Endodermal cell (in vitro differentiated cells): ENCODE results near the gene CASP8. TPM values are rescaled to one million over a fixed set of nuclear protein-coding genes. Genes with fewer than 3 reads are reported as not detected.

Experiments used
- DNase-seq: peaks from one replicate; pipeline ENCODE4 v3.0.0-alpha.2; 2017
- H3K27ac ChIP-seq: 2 replicates; pipeline ENCODE4 v1.5.1; 2013; ENCODE audit warnings: mild to moderate bottlenecking, low read depth, low read length, moderate library complexity
- H3K27me3 ChIP-seq: 2 replicates; pipeline ENCODE4 v1.6.1; 2013; ENCODE audit warnings: mild to moderate bottlenecking, low read length, moderate library complexity; ENCODE audit not compliant: insufficient read depth, control insufficient read depth, poor library complexity, severe bottlenecking
- H3K36me3 ChIP-seq: 2 replicates; pipeline ENCODE4 v1.7.0; 2013; ENCODE audit warnings: mild to moderate bottlenecking, low read length, moderate library complexity; ENCODE audit not compliant: control insufficient read depth, insufficient read depth
- H3K4me1 ChIP-seq: one replicate; pipeline ENCODE4 v1.7.0; 2013; ENCODE audit warnings: low read length; ENCODE audit not compliant: control insufficient read depth, insufficient read depth
- H3K4me3 ChIP-seq: 2 replicates; pipeline ENCODE4 v1.5.1; 2013; ENCODE audit warnings: mild to moderate bottlenecking, low read length, moderate library complexity
- H3K9ac ChIP-seq: 2 replicates; pipeline ENCODE4 v1.6.1; 2013; ENCODE audit warnings: mild to moderate bottlenecking, low read length, moderate library complexity; ENCODE audit not compliant: poor library complexity, severe bottlenecking; ENCODE audit errors: extremely low read depth
- H3K9me3 ChIP-seq: 2 replicates; pipeline ENCODE4 v1.6.1; 2013; ENCODE audit warnings: mild to moderate bottlenecking, low read length, moderate library complexity; ENCODE audit not compliant: control insufficient read depth
- H3K27ac Mint-ChIP-seq: 2 replicates; pipeline ENCODE4 v1.8.0; 2020; ENCODE audit warnings: mixed read lengths
- H3K27me3 Mint-ChIP-seq: 2 replicates; pipeline ENCODE4 v1.8.0; 2021; ENCODE audit warnings: mild to moderate bottlenecking, mixed read lengths; ENCODE audit not compliant: insufficient read depth
- H3K36me3 Mint-ChIP-seq: 2 replicates; pipeline ENCODE4 v1.8.0; 2020; ENCODE audit warnings: low read depth, mixed read lengths
- H3K4me1 Mint-ChIP-seq: 2 replicates; pipeline ENCODE4 v1.8.0; 2020; ENCODE audit warnings: mixed read lengths
- H3K4me3 Mint-ChIP-seq: 2 replicates; pipeline ENCODE4 v1.8.0; 2020; ENCODE audit warnings: mild to moderate bottlenecking, moderate library complexity, mixed read lengths
- H3K9me3 Mint-ChIP-seq: 2 replicates; pipeline ENCODE4 v1.8.0; 2020; ENCODE audit warnings: mild to moderate bottlenecking, mixed read lengths
- WGBS, 2 experiments: methylation state at CpG; one replicate each; pipeline versions ENCODE4 v1.1.5 to v1.1.7; 2013; ENCODE audit warnings: missing lambda C conversion rate in 2 of 2, mixed read lengths in 1 of 2; ENCODE audit not compliant: insufficient coverage in 1 of 2, insufficient read length in 1 of 2; 5-methylcytosine and 5-hydroxymethylcytosine counted together
- total RNA-seq, 2 donors: library from RNA; stranded (reverse); fragmentation: NEBNext Ultra II Directional in 1 of 2; extraction: Animal tissue kit (Norgen Biotek cat#: 25700) in 1 of 2; gene quantifications; 2 replicates in 1 of 2; 3 replicates in 1 of 2; pipeline ENCODE4 v1.2.1, GENCODE V29; 2021
- TF ChIP-seq, protein P1 (sequence below): fragments of 200-600 bp; sonication (generic); conservative IDR thresholded peaks from 2 replicates; pipeline ENCODE4 v1.5.0; 2021; ENCODE audit warnings: antibody characterized with exemption, mild to moderate bottlenecking

Gene CASP8
- total RNA-seq, 2 donors from 2014 or later, result 5.4 to 9.0 TPM

DNA sequence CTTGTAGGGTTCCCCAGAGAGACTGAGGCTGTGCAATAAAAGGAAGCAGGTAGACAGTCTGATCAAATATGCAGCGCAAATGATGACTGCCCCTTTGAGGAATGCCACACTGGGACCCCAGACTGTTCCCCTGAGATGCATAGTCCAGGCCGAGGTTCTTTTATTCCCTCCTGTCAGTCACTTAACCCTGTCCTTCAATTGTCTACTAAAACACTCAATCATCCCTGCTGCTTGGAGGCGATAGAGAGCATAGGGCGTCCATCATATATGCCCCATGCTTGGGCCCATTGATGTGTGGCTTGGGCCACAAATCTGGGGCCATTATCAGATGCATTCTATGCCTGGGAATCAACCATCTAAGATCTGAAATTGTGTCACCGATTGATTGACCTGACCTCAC, 15.5 kb upstream of the CASP8 start:
- Histone ChIP-seq H3K9ac (no peak overlapping the region), H3K36me3 (no peaks in the 10 kb centered on the region), H3K9me3 (peaks cover 1% of the 10 kb centered on the region), H3K4me3 (no peak overlapping the region), H3K4me1 (no peaks in the 10 kb centered on the region), H3K27me3 (no peaks in the 10 kb centered on the region), H3K27ac (no peak overlapping the region)
- no peak for DNase-seq
- H3K9me3 Mint-ChIP-seq, result peaks cover 15% of the 10 kb centered on the region
- peaks cover 12% of the 10 kb centered on the region for H3K36me3 Mint-ChIP-seq
- TF ChIP-seq, protein P1, sequence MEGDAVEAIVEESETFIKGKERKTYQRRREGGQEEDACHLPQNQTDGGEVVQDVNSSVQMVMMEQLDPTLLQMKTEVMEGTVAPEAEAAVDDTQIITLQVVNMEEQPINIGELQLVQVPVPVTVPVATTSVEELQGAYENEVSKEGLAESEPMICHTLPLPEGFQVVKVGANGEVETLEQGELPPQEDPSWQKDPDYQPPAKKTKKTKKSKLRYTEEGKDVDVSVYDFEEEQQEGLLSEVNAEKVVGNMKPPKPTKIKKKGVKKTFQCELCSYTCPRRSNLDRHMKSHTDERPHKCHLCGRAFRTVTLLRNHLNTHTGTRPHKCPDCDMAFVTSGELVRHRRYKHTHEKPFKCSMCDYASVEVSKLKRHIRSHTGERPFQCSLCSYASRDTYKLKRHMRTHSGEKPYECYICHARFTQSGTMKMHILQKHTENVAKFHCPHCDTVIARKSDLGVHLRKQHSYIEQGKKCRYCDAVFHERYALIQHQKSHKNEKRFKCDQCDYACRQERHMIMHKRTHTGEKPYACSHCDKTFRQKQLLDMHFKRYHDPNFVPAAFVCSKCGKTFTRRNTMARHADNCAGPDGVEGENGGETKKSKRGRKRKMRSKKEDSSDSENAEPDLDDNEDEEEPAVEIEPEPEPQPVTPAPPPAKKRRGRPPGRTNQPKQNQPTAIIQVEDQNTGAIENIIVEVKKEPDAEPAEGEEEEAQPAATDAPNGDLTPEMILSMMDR, result no peak
- 86 to 88% methylated on average over 4 to 5 of the region's 5 CpGs for WGBS, 2 experiments
- H3K4me3 Mint-ChIP-seq, result no peak overlapping the region
- H3K4me1 Mint-ChIP-seq, result no peaks in the 10 kb centered on the region
- H3K27ac Mint-ChIP-seq, result no peak overlapping the region
- H3K27me3 Mint-ChIP-seq, result no peaks in the 10 kb centered on the region

DNA sequence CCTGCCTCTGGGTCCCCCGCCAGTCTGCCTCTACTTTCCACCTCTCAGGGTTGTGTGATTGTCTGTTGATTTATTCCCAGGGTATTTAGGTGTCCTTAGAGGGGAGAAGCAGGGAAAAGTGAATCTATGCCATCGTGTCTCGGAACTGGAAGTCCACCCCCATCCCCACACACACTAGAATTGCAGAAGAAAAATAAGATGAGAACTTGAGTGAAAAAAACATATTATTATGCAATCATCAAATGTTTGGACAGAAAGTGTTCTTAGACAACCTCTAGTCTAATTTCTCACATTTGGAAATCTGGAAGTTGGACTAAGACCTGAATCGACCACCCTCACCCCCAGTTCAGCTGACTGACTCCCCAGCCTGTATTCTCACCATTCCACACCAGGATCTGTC, 14.1 kb upstream of the CASP8 start:
- H3K9me3 Mint-ChIP-seq, result peaks cover 14% of the 10 kb centered on the region
- WGBS, 2 experiments, result 80 to 84% methylated on average over 1 of the region's 4 CpGs
- no peak overlapping the region for H3K4me3 Mint-ChIP-seq
- H3K27me3 ChIP-seq, result no peaks in the 10 kb centered on the region
- no peak for DNase-seq
- TF ChIP-seq, protein P1, result no peak
- no peak overlapping the region for H3K4me3 ChIP-seq
- peaks cover 5% of the 10 kb centered on the region for H3K36me3 Mint-ChIP-seq
- no peak overlapping the region for H3K9ac ChIP-seq
- H3K27ac ChIP-seq, result no peak overlapping the region
- H3K36me3 ChIP-seq, result no peaks in the 10 kb centered on the region
- no peaks in the 10 kb centered on the region for H3K9me3 ChIP-seq
- no peak overlapping the region for H3K27ac Mint-ChIP-seq
- no peaks in the 10 kb centered on the region for H3K4me1 ChIP-seq
- no peaks in the 10 kb centered on the region for H3K27me3 Mint-ChIP-seq
- no peaks in the 10 kb centered on the region for H3K4me1 Mint-ChIP-seq

DNA sequence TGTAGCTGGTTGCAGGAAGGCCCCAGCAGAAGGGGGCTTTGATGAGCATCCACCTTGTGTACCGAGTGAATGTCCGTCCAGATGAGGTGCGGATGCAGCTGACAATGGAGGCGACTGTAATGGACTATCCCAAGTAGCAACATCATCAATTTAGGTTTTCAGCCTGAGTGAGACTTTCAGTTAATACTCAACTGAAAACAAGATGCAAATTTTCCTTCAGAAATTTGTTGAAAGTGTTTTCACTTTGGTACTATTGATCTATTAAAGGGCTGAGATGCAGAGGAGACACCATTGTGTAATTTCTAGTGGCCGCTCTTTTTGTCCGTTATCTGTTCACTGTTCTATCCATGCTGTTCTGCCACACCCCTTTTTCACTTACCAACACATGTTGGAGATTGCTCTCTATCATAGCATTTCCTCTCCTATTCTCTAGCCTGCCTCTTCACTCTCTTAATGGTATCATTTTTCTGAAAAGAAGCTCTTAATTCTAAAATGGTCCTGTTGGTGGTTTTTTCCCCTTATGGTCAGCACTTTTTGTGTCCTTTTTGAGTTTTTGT, 12.0 kb upstream of the CASP8 start:
- no peak for DNase-seq
- H3K27ac ChIP-seq, result no peak overlapping the region
- H3K9me3 ChIP-seq, result no peaks in the 10 kb centered on the region
- Mint-ChIP-seq H3K27me3 (no peaks in the 10 kb centered on the region), H3K27ac (no peak overlapping the region), H3K9me3 (peaks cover 9% of the 10 kb centered on the region), H3K4me3 (no peak overlapping the region), H3K36me3 (no peaks in the 10 kb centered on the region), H3K4me1 (no peaks in the 10 kb centered on the region)
- no peak overlapping the region for H3K4me3 ChIP-seq
- H3K36me3 ChIP-seq, result no peaks in the 10 kb centered on the region
- H3K27me3 ChIP-seq, result no peaks in the 10 kb centered on the region
- 95 to 100% methylated on average over 4 to 6 of the region's 6 CpGs for WGBS, 2 experiments
- no peaks in the 10 kb centered on the region for H3K4me1 ChIP-seq
- no peak overlapping the region for H3K9ac ChIP-seq
- TF ChIP-seq, protein P1, result no peak
